ENCODE results near the gene URM1.
"Not testable (repeated sequence)": the region's sequence is repeated elsewhere in the genome, so short reads cannot be mapped to it uniquely, and the experiment has no call there.

The URM1 gene

GRCh38 chr9:128406848-128407391 is 35.7 kb downstream of the URM1 start:
- peaks cover 2 to 10% of the 10 kb centered on the region in 2 donors for H3K27me3 ChIP-seq (ENCODE audit: control insufficient read depth in 2 of 2, insufficient read depth in 2 of 2, low read length in 2 of 2)
- H3K36me3 ChIP-seq (ENCODE audit: control insufficient read depth in 2 of 2, insufficient read depth in 2 of 2, low read length in 2 of 2) = no peaks in the 10 kb centered on the region
- H3K27ac ChIP-seq (ENCODE audit: low read depth in 2 of 2, low read length in 2 of 2) = no peak overlapping the region
- H3K9ac ChIP-seq (ENCODE audit: low read depth in 1 of 2, low read length in 2 of 2) = no peak overlapping the region
- H3K9me3 ChIP-seq (ENCODE audit: control insufficient read depth in 2 of 2, low read length in 2 of 2) = no peaks in the 10 kb centered on the region
- H3K4me1 ChIP-seq (ENCODE audit: control insufficient read depth in 2 of 2, insufficient read depth in 2 of 2, low read length in 2 of 2) = no peaks in the 10 kb centered on the region
- H3K4me3 ChIP-seq (ENCODE audit: low read length in 2 of 2) = no peak overlapping the region

DNA sequence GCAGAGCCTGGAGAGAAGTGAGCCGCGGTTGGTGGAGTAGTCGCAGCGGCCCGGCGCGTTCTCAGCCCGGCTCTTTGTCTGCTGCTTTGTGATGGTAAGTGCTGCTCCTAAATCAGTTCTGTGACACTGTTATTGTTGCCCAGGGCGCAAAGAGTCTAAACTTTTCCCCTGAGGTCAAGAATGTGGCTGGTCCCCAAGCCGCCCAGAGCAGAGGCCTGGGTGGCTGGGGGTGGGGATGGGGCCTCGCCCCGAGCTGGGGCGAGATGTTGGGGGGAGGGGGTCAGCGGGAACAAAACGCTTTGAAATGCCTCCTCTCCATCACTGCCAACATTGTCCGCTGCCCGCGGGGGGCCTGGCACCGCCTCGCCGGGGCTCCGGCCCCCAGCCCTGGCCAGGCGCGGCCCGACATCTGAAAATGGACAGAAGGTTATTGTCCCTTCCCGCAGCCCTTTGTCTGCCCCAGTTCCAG is 37.8 kb downstream of the URM1 start:
- H3K36me3 ChIP-seq (ENCODE audit: control insufficient read depth in 2 of 2, insufficient read depth in 2 of 2, low read length in 2 of 2) = no peaks in the 10 kb centered on the region
- no peak overlapping the region for H3K9ac ChIP-seq (ENCODE audit: low read depth in 1 of 2, low read length in 2 of 2)
- no peaks in the 10 kb centered on the region for H3K4me1 ChIP-seq (ENCODE audit: control insufficient read depth in 2 of 2, insufficient read depth in 2 of 2, low read length in 2 of 2)
- no peak overlapping the region for H3K4me3 ChIP-seq (ENCODE audit: low read length in 2 of 2)
- H3K27me3 ChIP-seq (ENCODE audit: control insufficient read depth in 2 of 2, insufficient read depth in 2 of 2, low read length in 2 of 2) = peaks cover 2 to 10% of the 10 kb centered on the region in 2 donors
- H3K27ac ChIP-seq (ENCODE audit: low read depth in 2 of 2, low read length in 2 of 2) = no peak overlapping the region
- no peaks in the 10 kb centered on the region for H3K9me3 ChIP-seq (ENCODE audit: control insufficient read depth in 2 of 2, low read length in 2 of 2)

GRCh38 chr9:128409450-128409849 is 38.3 kb downstream of the URM1 start:
- peaks cover 2 to 10% of the 10 kb centered on the region in 2 donors for H3K27me3 ChIP-seq (ENCODE audit: control insufficient read depth in 2 of 2, insufficient read depth in 2 of 2, low read length in 2 of 2)
- no peak overlapping the region for H3K4me3 ChIP-seq (ENCODE audit: low read length in 2 of 2)
- no peaks in the 10 kb centered on the region for H3K9me3 ChIP-seq (ENCODE audit: control insufficient read depth in 2 of 2, low read length in 2 of 2)
- no peaks in the 10 kb centered on the region for H3K36me3 ChIP-seq (ENCODE audit: control insufficient read depth in 2 of 2, insufficient read depth in 2 of 2, low read length in 2 of 2)
- H3K4me1 ChIP-seq (ENCODE audit: control insufficient read depth in 2 of 2, insufficient read depth in 2 of 2, low read length in 2 of 2) = no peaks in the 10 kb centered on the region
- H3K27ac ChIP-seq (ENCODE audit: low read depth in 2 of 2, low read length in 2 of 2) = no peak overlapping the region
- H3K9ac ChIP-seq (ENCODE audit: low read depth in 1 of 2, low read length in 2 of 2) = no peak overlapping the region

DNA sequence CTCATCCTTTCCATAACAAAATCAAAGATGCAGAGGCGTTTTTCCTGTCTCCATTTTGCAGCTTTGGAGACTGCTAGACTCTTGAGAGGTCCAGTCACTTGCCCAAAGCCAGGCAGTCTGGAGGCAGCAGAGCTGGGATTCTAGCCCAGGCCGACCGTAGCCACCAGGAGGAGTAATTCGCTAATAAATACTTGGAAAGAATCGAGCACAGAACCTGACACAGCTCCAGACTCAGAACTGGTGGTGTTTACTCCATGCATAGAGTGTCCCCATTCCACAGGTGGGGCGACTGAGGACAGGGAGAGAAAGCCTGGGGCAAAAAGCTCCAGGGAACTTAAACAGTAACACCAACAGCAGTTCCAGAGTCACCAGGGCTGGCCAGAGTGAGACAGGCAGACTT is 38.8 kb downstream of the URM1 start:
- Histone ChIP-seq H3K36me3 (ENCODE audit: control insufficient read depth in 2 of 2, insufficient read depth in 2 of 2, low read length in 2 of 2) (no peaks in the 10 kb centered on the region), H3K4me3 (ENCODE audit: low read length in 2 of 2) (no peak overlapping the region), H3K9me3 (ENCODE audit: control insufficient read depth in 2 of 2, low read length in 2 of 2) (no peaks in the 10 kb centered on the region), H3K27ac (ENCODE audit: low read depth in 2 of 2, low read length in 2 of 2) (no peak overlapping the region), H3K27me3 (ENCODE audit: control insufficient read depth in 2 of 2, insufficient read depth in 2 of 2, low read length in 2 of 2) (peaks cover 6 to 10% of the 10 kb centered on the region in 2 donors), H3K4me1 (ENCODE audit: control insufficient read depth in 2 of 2, insufficient read depth in 2 of 2, low read length in 2 of 2) (no peaks in the 10 kb centered on the region), H3K9ac (ENCODE audit: low read depth in 1 of 2, low read length in 2 of 2) (no peak overlapping the region)

DNA sequence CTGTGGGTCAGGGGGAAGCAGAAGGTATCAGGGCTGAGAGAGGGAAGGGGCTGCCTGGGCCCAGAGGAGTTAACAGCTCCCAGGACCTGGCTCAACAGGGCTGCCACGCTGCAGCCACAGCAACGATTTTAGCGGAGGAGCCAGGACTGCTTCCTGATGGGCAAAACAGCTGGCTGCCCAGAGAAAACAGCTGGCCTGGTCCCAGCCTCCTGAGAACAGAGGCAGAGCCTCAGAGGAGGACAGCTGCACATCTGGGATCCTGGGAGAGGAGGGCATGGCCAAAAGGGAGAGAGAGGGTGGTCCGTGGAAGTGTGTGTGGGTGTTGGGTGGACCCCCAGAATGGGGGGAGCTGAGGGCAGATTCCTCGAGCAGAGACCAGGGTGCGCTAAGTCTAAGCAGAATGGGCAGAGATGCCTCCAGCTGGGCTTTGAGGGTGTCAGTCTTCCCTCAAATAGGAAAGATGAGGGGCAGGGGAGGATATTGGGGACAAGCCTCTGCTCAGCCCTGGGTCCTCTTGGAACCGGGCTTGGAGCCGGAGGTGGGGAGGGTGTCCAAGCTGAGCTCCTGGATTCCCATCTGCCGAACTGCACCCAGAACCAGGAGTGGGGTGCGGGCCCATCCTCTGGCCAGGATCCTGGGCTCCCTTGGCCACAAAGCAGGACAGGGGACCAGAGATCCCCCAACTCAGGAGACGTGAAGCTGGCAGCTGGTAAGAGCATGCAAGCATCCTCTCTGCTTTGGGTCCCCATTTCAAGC is 40.4 kb downstream of the URM1 start:
- Histone ChIP-seq H3K27ac (ENCODE audit: low read depth in 2 of 2, low read length in 2 of 2) (no peak overlapping the region), H3K4me1 (ENCODE audit: control insufficient read depth in 2 of 2, insufficient read depth in 2 of 2, low read length in 2 of 2) (no peaks in the 10 kb centered on the region), H3K9me3 (ENCODE audit: control insufficient read depth in 2 of 2, low read length in 2 of 2) (no peaks in the 10 kb centered on the region), H3K27me3 (ENCODE audit: control insufficient read depth in 2 of 2, insufficient read depth in 2 of 2, low read length in 2 of 2) (peaks cover 16 to 20% of the 10 kb centered on the region in 2 donors), H3K36me3 (ENCODE audit: control insufficient read depth in 2 of 2, insufficient read depth in 2 of 2, low read length in 2 of 2) (no peaks in the 10 kb centered on the region), H3K4me3 (ENCODE audit: low read length in 2 of 2) (no peak overlapping the region), H3K9ac (ENCODE audit: low read depth in 1 of 2, low read length in 2 of 2) (no peak overlapping the region)

DNA sequence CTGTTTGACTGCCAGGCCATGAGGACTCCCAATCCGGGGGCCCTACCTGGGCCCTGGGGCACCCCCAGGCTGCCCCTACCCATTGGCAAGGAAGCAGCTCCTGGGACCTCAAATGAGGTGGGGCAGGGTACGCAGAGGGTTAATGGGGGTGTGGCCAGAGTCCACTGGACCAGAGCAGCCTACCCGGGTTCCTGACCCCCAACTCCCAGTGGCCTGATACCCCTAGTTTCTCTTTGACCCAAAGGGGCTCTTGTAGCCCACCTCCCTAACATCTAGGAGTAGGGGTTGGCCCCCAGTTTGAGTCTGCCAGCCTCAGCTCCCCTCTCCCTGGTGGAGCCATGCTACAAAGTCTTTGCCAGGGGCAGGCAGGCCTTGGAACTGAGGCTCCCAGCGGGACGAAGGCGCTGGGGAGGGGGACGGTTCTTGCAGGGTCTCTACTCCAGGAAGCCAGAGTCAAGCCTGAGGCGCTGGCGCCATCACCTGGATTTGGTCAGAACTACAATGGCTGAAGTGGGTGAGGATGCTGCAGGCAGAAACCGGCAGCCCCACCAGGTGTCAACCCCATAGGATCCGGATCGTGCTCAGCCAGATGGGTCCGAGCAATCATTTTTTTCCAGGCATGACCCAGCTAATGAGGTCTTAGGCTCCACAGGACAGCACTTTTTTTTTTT is 41.1 kb downstream of the URM1 start:
- H3K9me3 ChIP-seq (ENCODE audit: control insufficient read depth in 2 of 2, low read length in 2 of 2) = no peaks in the 10 kb centered on the region
- H3K4me1 ChIP-seq (ENCODE audit: control insufficient read depth in 2 of 2, insufficient read depth in 2 of 2, low read length in 2 of 2) = no peaks in the 10 kb centered on the region
- H3K4me3 ChIP-seq (ENCODE audit: low read length in 2 of 2) = no peak overlapping the region
- H3K27me3 ChIP-seq (ENCODE audit: control insufficient read depth in 2 of 2, insufficient read depth in 2 of 2, low read length in 2 of 2) = peaks cover 15 to 24% of the 10 kb centered on the region in 2 donors
- H3K27ac ChIP-seq (ENCODE audit: low read depth in 2 of 2, low read length in 2 of 2) = no peak overlapping the region
- no peak overlapping the region for H3K9ac ChIP-seq (ENCODE audit: low read depth in 1 of 2, low read length in 2 of 2)
- H3K36me3 ChIP-seq (ENCODE audit: control insufficient read depth in 2 of 2, insufficient read depth in 2 of 2, low read length in 2 of 2) = no peaks in the 10 kb centered on the region

- not testable (repeated sequence) for H3K4me3 ChIP-seq (ENCODE audit: low read length in 2 of 2); H3K27ac ChIP-seq (ENCODE audit: low read depth in 2 of 2, low read length in 2 of 2); H3K4me1 ChIP-seq (ENCODE audit: control insufficient read depth in 2 of 2, insufficient read depth in 2 of 2, low read length in 2 of 2); H3K36me3 ChIP-seq (ENCODE audit: control insufficient read depth in 2 of 2, insufficient read depth in 2 of 2, low read length in 2 of 2); H3K9ac ChIP-seq (ENCODE audit: low read depth in 1 of 2, low read length in 2 of 2); H3K9me3 ChIP-seq (ENCODE audit: control insufficient read depth in 2 of 2, low read length in 2 of 2)
- H3K27me3 ChIP-seq (ENCODE audit: control insufficient read depth in 2 of 2, insufficient read depth in 2 of 2, low read length in 2 of 2) = peaks cover 15 to 20% of the 10 kb centered on the region in 2 donors
Observed at GRCh38 chr9:128413728-128414127, 42.6 kb downstream of the URM1 start.

GRCh38 chr9:128414461-128414860 is 43.3 kb downstream of the URM1 start:
- Histone ChIP-seq H3K4me1 (ENCODE audit: control insufficient read depth in 2 of 2, insufficient read depth in 2 of 2, low read length in 2 of 2) (peaks cover 6% of the 10 kb centered on the region in 2 donors), H3K27me3 (ENCODE audit: control insufficient read depth in 2 of 2, insufficient read depth in 2 of 2, low read length in 2 of 2) (peaks cover 22 to 27% of the 10 kb centered on the region in 2 donors), H3K9ac (ENCODE audit: low read depth in 1 of 2, low read length in 2 of 2) (no peak overlapping the region), H3K4me3 (ENCODE audit: low read length in 2 of 2) (no peak overlapping the region), H3K36me3 (ENCODE audit: control insufficient read depth in 2 of 2, insufficient read depth in 2 of 2, low read length in 2 of 2) (no peaks in the 10 kb centered on the region), H3K27ac (ENCODE audit: low read depth in 2 of 2, low read length in 2 of 2) (no peak overlapping the region), H3K9me3 (ENCODE audit: control insufficient read depth in 2 of 2, low read length in 2 of 2) (no peaks in the 10 kb centered on the region)

- peaks cover 9 to 12% of the 10 kb centered on the region in 2 donors for H3K4me1 ChIP-seq (ENCODE audit: control insufficient read depth in 2 of 2, insufficient read depth in 2 of 2, low read length in 2 of 2)
- H3K36me3 ChIP-seq (ENCODE audit: control insufficient read depth in 2 of 2, insufficient read depth in 2 of 2, low read length in 2 of 2) = no peaks in the 10 kb centered on the region
- no peak overlapping the region for H3K9ac ChIP-seq (ENCODE audit: low read depth in 1 of 2, low read length in 2 of 2)
- no peak overlapping the region for H3K4me3 ChIP-seq (ENCODE audit: low read length in 2 of 2)
- H3K9me3 ChIP-seq (ENCODE audit: control insufficient read depth in 2 of 2, low read length in 2 of 2) = no peaks in the 10 kb centered on the region
- no peak overlapping the region for H3K27ac ChIP-seq (ENCODE audit: low read depth in 2 of 2, low read length in 2 of 2)
- peaks cover 24 to 25% of the 10 kb centered on the region in 2 donors for H3K27me3 ChIP-seq (ENCODE audit: control insufficient read depth in 2 of 2, insufficient read depth in 2 of 2, low read length in 2 of 2)
Observed at GRCh38 chr9:128415281-128415680, 44.1 kb downstream of the URM1 start.

- Histone ChIP-seq H3K36me3 (ENCODE audit: control insufficient read depth in 2 of 2, insufficient read depth in 2 of 2, low read length in 2 of 2) (no peaks in the 10 kb centered on the region), H3K27ac (ENCODE audit: low read depth in 2 of 2, low read length in 2 of 2) (no peak overlapping the region), H3K4me3 (ENCODE audit: low read length in 2 of 2) (no peak overlapping the region), H3K4me1 (ENCODE audit: control insufficient read depth in 2 of 2, insufficient read depth in 2 of 2, low read length in 2 of 2) (peaks cover 9 to 12% of the 10 kb centered on the region in 2 donors), H3K27me3 (ENCODE audit: control insufficient read depth in 2 of 2, insufficient read depth in 2 of 2, low read length in 2 of 2) (peaks cover 24 to 25% of the 10 kb centered on the region in 2 donors), H3K9ac (ENCODE audit: low read depth in 1 of 2, low read length in 2 of 2) (no peak overlapping the region), H3K9me3 (ENCODE audit: control insufficient read depth in 2 of 2, low read length in 2 of 2) (no peaks in the 10 kb centered on the region)
Observed at GRCh38 chr9:128416014-128416413, 44.8 kb downstream of the URM1 start.

Data from mucosa of rectum (tissue), 2 donors.